ENCODE results near the gene TGM1.

GRCh38 chr14:24250354-24250753, 12.6 kb downstream of the TGM1 start:
- TF ChIP-seq CTCF (IDR thresholded peaks at IDR 0.05; ENCODE audit: low read depth, low read length, missing input control) (no peak), RAD21 (IDR thresholded peaks at IDR 0.05) (no peak), SP1 (IDR thresholded peaks at IDR 0.05) (no peak), FOXA2 (IDR thresholded peaks at IDR 0.05) (no peak), ATF3 (IDR thresholded peaks at IDR 0.05) (no peak), HNF4G (IDR thresholded peaks at IDR 0.05) (no peak), TAF1 (conservative IDR thresholded peaks at IDR 0.05) (no peak), MAX (IDR thresholded peaks at IDR 0.05) (no peak)

Data from liver (tissue), 3 donors.